ENCODE results near the gene PTGS1.
"Not testable (repeated sequence)": the region's sequence is repeated elsewhere in the genome, so short reads cannot be mapped to it uniquely, and the experiment has no call there.

The PTGS1 gene

DNA sequence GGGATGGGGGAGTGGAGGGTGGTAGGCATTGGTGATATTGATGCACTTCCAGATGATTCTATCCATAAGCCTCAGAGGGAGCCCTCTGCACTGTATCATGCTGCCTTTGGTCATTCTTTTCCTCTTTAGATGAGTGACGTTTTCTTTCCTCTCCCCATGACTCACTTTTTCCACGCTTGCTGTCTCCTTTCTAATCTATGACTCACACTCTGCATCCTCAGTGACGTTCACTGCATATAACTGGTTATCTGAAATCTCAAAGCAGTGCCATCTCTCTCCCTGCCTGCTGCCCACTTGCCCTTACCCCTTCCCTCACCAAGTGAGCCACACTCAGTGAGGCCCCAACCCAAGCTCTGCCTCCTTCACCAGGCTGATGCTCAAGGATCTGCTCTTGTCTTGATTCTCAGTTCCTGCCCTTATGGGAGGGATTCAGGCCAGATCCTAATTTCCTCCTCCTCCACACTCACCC lies 31.6 kb downstream of the PTGS1 start:
- FAIRE-seq, result no peak

DNA sequence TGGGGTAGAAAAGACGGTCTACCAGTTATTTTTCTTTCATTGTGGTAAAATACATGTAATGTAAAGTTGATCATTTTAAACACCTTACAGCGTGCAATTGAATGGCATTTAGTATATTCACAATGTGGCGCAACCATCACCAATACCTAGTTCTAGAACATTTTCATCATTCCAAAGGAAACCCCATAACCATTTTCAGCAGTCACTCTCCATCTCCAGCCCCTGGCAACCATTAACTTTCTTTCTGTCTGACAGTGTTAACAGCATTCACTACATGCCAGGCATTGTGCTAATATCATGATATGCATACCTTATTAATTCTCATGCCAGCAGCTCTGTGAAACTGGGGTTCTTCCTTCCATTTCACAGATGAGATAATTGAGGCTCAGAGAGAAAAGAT lies 32.0 kb downstream of the PTGS1 start:
- no peak for FAIRE-seq

GRCh38 chr9:122403381-122404000 lies 32.7 kb downstream of the PTGS1 start:
- FAIRE-seq, result no peak

DNA sequence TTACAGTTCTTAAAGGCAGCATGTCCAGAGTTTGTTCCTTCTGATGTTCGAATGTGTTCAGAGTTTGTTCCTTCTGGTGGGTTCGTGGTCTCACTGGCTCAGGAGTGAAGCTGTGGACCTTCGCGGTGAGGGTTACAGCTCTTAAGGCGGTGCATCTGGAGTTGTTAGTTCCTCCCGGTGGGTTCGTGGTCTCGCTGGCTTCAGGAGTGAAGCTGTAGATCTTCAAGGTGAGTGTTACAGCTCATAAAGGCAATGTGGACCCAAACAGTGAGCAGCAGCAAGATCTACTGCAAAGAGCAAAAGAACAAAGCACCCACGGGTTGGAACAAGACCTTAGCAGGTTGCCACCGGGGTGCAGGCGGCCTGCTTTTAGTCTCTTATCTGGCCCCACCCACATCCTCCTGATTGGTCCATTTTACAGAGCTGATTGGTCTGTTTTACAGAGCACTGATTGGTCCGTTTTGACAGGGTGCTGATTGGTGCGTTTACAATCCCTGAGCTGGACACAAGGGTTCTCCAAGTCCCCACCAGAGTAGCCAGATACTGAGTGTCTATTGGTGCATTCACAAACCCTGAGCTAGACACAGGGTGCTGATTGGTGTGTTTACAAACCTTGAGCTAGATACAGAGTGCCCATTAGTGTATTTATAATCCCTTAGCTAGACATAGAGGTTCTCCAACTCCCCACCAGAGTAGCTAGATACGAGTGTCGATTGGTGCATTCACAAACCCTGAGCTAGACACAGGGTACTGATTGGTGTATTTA lies 34.7 kb downstream of the PTGS1 start:
- FAIRE-seq, result not testable (repeated sequence)

DNA sequence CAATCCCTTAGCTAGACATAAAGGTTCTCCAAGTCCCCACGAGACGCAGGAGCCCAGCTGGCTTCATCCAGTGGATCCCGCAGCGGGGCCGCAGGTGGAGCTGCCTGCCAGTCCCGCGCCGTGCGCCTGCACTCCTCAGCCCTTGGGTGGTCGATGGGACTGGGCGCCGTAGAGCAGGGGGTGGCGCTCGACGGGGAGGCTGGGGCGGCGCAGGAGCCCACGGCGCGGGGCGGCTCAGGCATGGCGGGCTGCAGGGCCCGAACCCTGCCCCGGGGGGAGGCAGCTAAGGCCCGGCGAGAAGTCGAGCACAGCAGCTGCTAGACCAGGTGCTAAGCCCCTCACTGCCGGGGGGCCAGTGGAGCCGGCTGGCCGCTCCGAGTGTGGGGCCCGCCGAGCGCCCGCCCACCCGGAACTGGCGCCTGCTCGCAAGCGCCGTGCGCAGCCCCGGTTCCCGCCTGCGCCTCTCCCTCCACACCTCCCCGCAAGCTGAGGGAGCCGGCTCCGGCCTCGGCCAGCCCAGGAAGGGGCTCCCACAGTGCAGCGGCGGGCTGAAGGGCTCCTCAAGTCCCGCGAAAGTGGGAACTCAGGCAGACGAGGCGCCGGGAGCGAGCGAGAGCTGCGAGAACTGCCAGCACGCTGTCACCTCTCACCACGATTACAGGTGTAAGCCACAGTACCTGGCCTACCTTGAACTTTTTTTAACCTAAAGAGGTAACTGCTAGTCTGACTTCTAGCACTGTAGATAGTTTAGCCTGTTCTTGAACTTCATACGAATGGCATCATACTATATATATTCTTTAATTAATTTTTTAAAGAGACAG lies 35.5 kb downstream of the PTGS1 start:
- no peak for FAIRE-seq

DNA sequence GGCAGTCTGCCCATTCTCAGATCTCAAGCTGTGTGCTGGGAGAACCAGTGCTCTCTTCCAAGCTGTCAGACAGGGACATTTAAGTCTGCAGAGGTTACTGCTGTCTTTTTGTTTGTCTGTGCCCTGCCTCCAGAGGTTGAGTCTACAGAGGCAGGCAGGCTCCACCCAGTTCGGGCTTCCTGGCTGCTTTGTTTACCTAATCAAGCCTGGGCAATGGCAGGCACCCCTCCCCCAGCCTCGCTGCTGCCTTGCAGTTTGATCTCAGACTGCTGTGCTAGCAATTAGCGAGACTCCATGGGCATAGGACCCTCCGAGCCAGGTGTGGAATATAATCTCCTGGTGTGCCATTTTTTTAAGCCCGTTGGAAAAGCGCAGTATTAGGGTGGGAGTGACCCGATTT lies 43.3 kb downstream of the PTGS1 start:
- not testable (repeated sequence) for FAIRE-seq

DNA sequence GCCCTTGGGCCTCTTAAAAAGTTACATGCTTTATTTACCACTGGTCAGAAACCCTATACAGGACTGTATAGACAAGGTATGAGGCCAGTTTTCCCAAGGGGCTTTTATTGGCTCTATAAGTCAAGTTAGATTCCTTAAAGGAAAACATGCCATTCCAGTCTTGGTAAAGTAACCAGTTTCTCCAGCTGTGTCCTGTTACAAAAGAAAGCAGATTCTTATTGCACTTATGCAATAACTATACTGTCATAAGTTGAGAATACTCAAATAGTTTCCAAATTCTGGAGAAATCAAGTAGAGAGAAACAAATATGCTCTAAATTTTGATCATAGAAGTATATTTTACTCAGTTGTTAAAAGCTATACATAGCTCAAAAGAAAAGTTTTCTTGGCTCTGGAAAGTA lies 47.2 kb downstream of the PTGS1 start:
- no peak for FAIRE-seq

GRCh38 chr9:122420315-122420714 lies 49.5 kb downstream of the PTGS1 start:
- no peak for FAIRE-seq

DNA sequence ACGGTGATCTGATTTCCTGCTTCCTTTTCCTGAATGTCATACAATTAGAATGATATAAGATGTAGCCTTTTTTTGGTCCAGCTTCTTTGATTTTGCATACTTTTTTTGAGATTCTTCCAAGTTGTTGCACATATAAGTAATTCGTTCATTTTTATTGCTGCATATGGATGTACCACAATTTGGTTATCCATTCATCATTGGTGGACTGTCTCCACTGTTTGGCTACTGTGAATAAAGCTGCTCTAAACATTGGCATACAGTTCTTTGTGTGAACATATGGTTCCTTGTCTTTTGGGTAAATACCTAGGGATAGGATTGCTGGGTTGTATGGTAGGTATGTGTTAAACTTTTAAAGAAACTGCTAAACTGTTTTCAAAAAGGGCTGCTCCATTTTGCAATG lies 54.3 kb downstream of the PTGS1 start:
- no peak for FAIRE-seq

DNA sequence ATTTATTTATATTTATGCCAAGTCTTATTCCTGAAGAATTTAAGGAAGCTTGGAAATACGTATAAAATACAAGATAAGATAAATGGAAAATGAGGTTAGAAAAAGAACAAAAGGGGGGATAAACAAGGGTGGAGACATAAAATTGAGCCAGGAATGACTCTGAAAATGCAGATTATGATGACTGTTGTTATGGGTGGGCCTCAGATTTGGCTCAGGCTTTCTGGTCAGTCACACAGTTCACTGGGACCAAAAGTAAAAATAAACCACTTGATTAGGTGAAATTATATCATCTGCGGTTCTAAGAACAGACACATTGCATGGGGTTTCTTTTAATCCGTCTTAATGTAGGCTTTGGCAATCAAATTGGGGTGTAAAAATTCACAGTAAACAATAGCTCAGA lies 55.9 kb downstream of the PTGS1 start:
- FAIRE-seq, result no peak

DNA sequence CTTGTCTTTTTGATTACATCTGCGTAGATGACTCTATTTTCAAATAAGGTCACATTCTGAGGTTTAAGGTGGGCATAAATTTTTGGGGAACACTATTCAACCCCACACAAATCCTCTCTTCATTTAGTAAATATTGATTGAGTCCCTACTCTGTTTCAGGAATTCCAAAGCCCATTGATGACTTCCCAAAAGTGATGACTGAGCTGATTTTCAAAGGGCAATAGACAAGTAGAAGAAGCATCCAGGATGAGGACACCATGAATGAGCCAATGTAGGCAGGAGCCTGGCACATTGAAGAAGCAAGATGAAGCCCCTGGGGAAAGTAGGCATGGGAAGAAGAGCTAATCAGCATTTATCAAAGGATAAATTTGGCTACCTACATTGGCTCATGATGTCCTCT lies 71.7 kb downstream of the PTGS1 start:
- FAIRE-seq, result no peak

DNA sequence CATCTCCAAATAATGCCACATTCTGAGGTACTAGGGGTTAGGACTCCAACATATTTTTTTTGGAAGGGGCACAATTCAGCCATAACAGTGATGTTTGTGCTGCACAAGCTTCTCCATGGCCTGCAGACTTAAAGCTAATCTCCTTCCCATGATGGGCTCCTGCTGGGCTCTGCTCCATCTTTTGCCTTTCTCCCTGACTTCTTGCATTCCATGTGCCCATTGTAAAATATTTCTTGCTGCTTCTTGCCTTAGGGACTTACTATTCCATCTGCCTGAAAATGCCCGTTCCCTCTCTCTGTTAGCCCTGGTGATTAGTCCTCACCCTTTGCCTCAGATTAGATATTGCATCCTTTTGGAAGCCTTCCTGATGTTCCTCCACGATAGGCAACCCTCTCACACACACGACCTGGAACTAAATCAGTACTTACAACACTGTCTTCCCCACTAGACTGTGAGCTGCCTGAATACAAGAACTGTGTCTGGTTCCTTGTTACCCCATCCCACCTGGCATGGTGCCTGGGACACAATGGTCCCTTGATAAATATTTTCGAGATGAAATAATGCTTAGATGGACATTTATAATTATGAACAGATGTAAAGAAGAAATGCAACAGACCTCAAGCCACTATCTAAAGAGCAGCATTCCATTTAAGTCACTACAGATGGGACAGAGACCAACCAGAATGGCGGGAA lies 73.4 kb downstream of the PTGS1 start:
- FAIRE-seq, result no peak
